HEK293T (cell line): ENCODE measurements around the gene CPEB4.

Source experiments
- CTCF ChIA-PET: fragments of 350-600 bp; formaldehyde crosslinking; extraction: SDS; loops from one replicate; lab custom pipeline; 2021; ENCODE audit warnings: antibody characterized with exemption, inconsistent platforms; lab: Yijun Ruan, JAX
- POLR2A ChIA-PET: fragments of 350-600 bp; formaldehyde crosslinking; extraction: SDS; loops from one replicate; lab custom pipeline; 2020; ENCODE audit warnings: antibody characterized with exemption, inconsistent platforms; lab: Yijun Ruan, JAX
- DNase-seq: peaks from one replicate; pipeline ENCODE4 v3.0.0; 2012; ENCODE audit warnings: mixed read lengths; ENCODE audit errors: extremely low spot score
- ARNT ChIP-seq: fragments of 450-650 bp; IDR thresholded peaks from 2 replicates; pipeline ENCODE4 v1.6.1; 2017; ENCODE audit warnings: mild to moderate bottlenecking
- BHLHE40 ChIP-seq: fragments of 450-650 bp; IDR thresholded peaks from 2 replicates; pipeline ENCODE4 v1.6.1; 2016; ENCODE audit warnings: mild to moderate bottlenecking, moderate library complexity, borderline replicate concordance
- CTBP1 ChIP-seq: fragments of 450-650 bp; IDR thresholded peaks from 2 replicates; pipeline ENCODE4 v1.6.1; 2016; ENCODE audit warnings: borderline replicate concordance
- ELF4 ChIP-seq: fragments of 450-650 bp; IDR thresholded peaks from 2 replicates; pipeline ENCODE4 v1.6.1; 2017; ENCODE audit warnings: antibody characterized with exemption
- FOXA1 ChIP-seq: fragments of 450-650 bp; IDR thresholded peaks from 2 replicates; pipeline ENCODE4 v1.6.1; 2016; ENCODE audit warnings: mild to moderate bottlenecking
- FOXK2 ChIP-seq: fragments of 450-650 bp; IDR thresholded peaks from 2 replicates; pipeline ENCODE4 v1.6.1; 2016; ENCODE audit warnings: mild to moderate bottlenecking
- FOXM1 ChIP-seq: fragments of 450-650 bp; IDR thresholded peaks from 2 replicates; pipeline ENCODE4 v1.6.1; 2017; ENCODE audit warnings: mild to moderate bottlenecking, borderline replicate concordance
- HDGF ChIP-seq: fragments of 450-650 bp; IDR thresholded peaks from 2 replicates; pipeline ENCODE4 v1.6.1; 2017; ENCODE audit warnings: antibody characterized with exemption, borderline replicate concordance
- L3MBTL2 ChIP-seq: fragments of 450-650 bp; conservative IDR thresholded peaks from 2 replicates; pipeline ENCODE4 v1.6.1; 2016; ENCODE audit warnings: mild to moderate bottlenecking
- LEF1 ChIP-seq: fragments of 450-650 bp; IDR thresholded peaks from 2 replicates; pipeline ENCODE4 v1.6.1; 2017; ENCODE audit warnings: mild to moderate bottlenecking, borderline replicate concordance
- NFRKB ChIP-seq: fragments of 450-650 bp; IDR thresholded peaks from 2 replicates; pipeline ENCODE4 v1.6.1; 2016; ENCODE audit warnings: mild to moderate bottlenecking, moderate library complexity
- SP1 ChIP-seq: fragments of 450-650 bp; IDR thresholded peaks from 2 replicates; pipeline ENCODE4 v1.6.1; 2017
- SUZ12 ChIP-seq: fragments of 450-650 bp; IDR thresholded peaks from 2 replicates; pipeline ENCODE4 v1.6.1; 2016; ENCODE audit warnings: mild to moderate bottlenecking
- TARDBP ChIP-seq: fragments of 450-650 bp; IDR thresholded peaks from 2 replicates; pipeline ENCODE4 v1.6.1; 2016
- ZNF384 ChIP-seq: fragments of 450-650 bp; IDR thresholded peaks from 2 replicates; pipeline ENCODE4 v1.6.1; 2016
- TF ChIP-seq, protein P1 (sequence below): fragments of 450-650 bp; IDR thresholded peaks from 2 replicates; pipeline ENCODE4 v1.6.1; 2016

Gene CPEB4

DNA sequence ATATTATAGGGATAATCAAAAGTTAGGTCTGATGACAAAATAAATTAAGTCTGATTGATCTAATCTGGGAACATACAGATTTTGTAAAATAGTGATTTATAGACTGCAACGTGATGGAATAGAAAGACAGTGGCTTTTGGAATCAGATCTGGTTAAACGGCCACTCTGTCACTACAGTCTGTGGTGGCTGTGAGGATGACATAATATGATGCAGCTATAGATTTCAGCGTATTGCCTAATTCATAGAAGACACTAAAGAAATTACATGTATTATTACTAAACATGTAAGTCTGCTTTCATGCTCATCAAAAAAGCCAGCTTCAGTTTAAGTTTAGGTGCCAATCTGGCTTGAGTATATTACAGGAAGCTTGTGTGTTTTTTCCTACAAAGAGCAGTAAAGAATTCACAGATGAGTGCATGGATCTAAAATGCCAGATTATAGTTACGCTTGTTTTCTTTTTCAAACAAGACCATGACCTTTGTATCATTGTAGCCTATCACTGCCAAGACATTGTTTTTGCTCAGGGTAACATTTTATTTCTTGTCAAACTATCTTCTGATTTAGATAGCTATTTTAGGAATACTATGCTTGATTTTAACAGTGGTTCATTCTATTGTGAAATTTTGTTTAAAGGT lies 25.7 kb downstream of the CPEB4 start:
- POLR2A ChIA-PET, result interaction anchor here (0.7 to 1.9 kb wide), 4 partner anchors 10 to 24 kb away, joined by 3 to 5 read pairs (median 3); no protein-coding TSS in a partner anchor
- TF ChIP-seq TARDBP (no peak), FOXM1 (no peak)
- CTCF ChIA-PET, result interaction anchor here (0.7 to 1.0 kb wide), 2 partner anchors 12 to 403 kb away, joined by 3 to 4 read pairs; no protein-coding TSS in a partner anchor
- no peak for DNase-seq

DNA sequence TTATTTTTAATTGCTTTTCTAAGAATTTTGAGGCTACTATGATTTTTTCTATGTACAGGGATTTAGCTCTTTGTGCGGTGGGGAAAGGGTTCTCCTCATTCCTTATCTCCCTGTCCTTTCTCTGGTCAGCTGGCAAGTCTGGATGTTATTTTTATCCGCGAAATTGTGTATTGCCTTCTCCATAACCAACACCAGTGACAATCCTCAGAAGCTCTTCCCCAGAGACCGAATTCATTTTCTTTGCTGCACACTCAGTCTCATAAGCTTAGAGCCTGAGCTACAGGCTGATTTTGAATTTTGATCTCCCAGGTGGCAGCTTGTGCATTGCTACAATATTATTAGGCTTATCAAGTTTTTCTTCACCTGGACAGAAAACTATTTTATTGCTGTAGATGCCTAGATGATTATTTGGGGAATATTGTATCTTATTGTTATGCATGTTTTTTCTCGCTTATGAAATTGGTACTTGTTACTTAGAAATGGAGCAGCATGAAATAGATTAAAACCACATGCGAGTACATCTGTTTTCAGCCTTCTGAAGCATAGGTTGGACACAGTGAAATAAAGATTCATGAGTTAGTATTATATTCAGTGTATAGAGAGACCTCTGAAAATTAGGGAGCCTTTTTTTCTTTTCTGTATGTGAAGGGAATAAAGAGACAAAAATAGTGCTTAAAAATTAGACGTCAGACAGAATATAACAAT lies 27.3 kb downstream of the CPEB4 start:
- DNase-seq, result no peak
- ChIA-PET POLR2A (interaction anchor here (1.3 to 1.9 kb wide), 2 partner anchors 8 to 28 kb away, joined by 3 to 5 read pairs; partner anchors contain the start of gene CPEB4), CTCF (interaction anchor here (1.0 to 1.5 kb wide), 2 partner anchors 10 to 11 kb away, joined by 3 to 6 read pairs; no protein-coding TSS in a partner anchor)
- no peak for TF ChIP-seq SUZ12
- no peak for TF ChIP-seq L3MBTL2
- TF ChIP-seq BHLHE40, result no peak
- TF ChIP-seq TARDBP, result no peak
- TF ChIP-seq ELF4, result no peak
- no peak for TF ChIP-seq FOXM1
- TF ChIP-seq HDGF, result no peak
- no peak for TF ChIP-seq FOXA1

DNA sequence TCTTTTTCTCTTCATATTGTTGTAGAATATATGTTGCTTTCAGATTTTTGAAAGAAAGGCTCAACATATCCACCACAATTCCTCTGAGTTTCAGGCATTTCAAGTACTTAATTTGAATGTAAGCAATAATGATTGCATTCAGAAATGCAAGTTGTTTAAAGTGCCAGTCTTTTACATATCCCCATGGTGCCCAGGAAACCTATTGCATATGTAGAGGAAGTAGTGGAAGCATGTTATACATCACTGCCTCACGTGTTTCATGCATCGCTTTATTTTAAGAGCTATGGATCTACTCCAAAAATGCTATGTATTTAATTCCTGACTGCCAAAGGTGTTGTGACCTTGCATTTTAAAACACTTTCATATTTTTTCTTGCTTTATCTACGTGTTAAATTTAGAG lies 28.1 kb downstream of the CPEB4 start:
- no peak for DNase-seq
- ChIA-PET POLR2A (no interaction called here), CTCF (no interaction called here)
- TF ChIP-seq LEF1 (no peak), FOXA1 (no peak), FOXM1 (no peak), HDGF (no peak), FOXK2 (no peak), CTBP1 (no peak), TARDBP (no peak), ELF4 (no peak), BHLHE40 (no peak), ARNT (no peak), L3MBTL2 (no peak), ZNF384 (no peak), SUZ12 (no peak)

DNA sequence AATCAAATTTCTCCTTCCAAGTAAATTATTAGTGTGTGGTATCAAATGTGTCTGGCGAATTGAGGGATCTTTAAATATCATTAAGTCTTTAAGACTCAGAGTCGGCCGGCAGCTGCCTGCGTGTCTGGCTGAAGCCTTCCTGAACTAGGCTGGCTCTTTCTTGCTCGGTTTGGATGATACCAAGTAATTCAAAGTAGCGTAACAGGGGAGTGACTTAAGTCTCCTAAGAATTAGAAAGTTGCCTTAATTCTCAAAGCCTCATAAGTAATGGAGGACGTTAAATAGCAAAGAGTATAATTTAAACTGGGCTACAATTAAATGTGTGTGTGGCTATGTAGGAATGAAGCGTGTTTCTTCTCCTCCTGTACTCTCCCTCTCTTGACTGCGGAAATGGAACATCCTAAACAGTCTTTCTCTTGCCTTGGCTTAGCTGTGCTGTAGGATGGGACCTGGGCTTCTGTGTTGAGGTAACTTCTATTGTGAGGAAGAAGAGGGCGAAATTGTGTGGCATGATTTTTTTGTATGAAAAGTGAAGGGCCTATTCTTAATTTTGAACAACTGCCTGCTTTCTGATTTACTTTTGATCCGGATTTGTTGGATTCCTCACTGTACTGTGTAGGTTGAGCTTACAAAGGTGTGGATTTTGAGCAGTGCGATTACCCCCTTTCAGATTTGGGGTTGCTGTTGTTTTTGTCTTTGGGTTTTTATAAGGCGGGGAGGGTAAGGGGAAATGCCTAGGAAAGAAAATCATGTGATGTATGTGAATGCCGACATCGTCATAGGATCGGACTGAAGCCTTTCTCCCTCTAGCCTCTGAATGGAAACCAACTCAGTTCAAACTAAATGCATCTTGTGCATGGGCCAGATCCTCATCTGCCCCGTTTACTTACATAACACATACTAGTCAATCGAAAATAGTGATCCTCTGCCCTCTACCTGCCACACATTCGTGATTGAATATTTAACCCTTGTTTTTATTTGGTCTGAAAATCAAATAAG lies 29.9 kb downstream of the CPEB4 start:
- CTCF ChIA-PET, result interaction anchor here (0.7 to 0.9 kb wide), 2 partner anchors 30 to 495 kb away, joined by 3 to 5 read pairs; partner anchors contain the start of gene CPEB4
- POLR2A ChIA-PET, result interaction anchor here (0.6 to 1.5 kb wide), 8 partner anchors 10 to 303 kb away, joined by 3 to 5 read pairs (median 3); no protein-coding TSS in a partner anchor
- DNase-seq, result peak; percentile 76
- TF ChIP-seq L3MBTL2 (0 out of 2 replicates have a peak, but pooled peaks have one; percentile 36), ARNT (no peak), FOXM1 (peak; percentile 75; the same call in 1 of the 2 replicates), LEF1 (no peak), CTBP1 (peak; percentile 40; the same call in 1 of the 2 replicates), FOXA1 (no peak), SUZ12 (no peak), FOXK2 (no peak), ZNF384 (no peak), SP1 (peak; percentile 56), BHLHE40 (peak; percentile 98), ELF4 (0 out of 2 replicates have a peak, but pooled peaks have one; percentile 57), TARDBP (0 out of 2 replicates have a peak, but pooled peaks have one; percentile 56), HDGF (no peak)
- TF ChIP-seq, protein P1, sequence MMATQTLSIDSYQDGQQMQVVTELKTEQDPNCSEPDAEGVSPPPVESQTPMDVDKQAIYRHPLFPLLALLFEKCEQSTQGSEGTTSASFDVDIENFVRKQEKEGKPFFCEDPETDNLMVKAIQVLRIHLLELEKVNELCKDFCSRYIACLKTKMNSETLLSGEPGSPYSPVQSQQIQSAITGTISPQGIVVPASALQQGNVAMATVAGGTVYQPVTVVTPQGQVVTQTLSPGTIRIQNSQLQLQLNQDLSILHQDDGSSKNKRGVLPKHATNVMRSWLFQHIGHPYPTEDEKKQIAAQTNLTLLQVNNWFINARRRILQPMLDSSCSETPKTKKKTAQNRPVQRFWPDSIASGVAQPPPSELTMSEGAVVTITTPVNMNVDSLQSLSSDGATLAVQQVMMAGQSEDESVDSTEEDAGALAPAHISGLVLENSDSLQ, result no peak

DNA sequence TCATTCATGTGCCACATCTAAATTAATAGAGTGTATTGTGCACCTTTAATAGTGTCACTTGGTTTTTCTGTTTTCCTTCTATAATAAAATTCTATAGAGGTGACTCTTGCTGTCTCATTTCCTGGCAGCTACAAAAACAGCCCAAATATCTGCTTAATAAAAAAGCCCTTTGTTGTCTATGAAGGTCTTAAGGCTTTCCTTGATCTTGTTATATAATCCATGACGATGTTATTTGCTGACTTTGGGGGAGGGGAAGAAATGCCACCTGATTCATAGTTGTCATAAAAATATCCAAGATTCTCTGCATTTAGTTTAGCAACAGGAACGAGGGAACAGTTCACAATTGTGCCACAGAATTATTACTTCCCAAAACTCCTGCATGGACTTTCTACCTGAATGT lies 31.3 kb downstream of the CPEB4 start:
- ChIA-PET POLR2A (no interaction called here), CTCF (no interaction called here)
- TF ChIP-seq TARDBP, result no peak
- no peak for TF ChIP-seq NFRKB
- TF ChIP-seq ELF4, result no peak
- TF ChIP-seq L3MBTL2, result no peak
- TF ChIP-seq, protein P1, result no peak
- TF ChIP-seq BHLHE40, result no peak
- TF ChIP-seq SP1, result no peak
- TF ChIP-seq HDGF, result no peak
- no peak for TF ChIP-seq ZNF384
- no peak for TF ChIP-seq FOXM1
- TF ChIP-seq ARNT, result no peak
- TF ChIP-seq SUZ12, result no peak
- no peak for TF ChIP-seq CTBP1
- no peak for TF ChIP-seq FOXA1
- no peak for TF ChIP-seq FOXK2
- TF ChIP-seq LEF1, result no peak
- no peak for DNase-seq
